T-cell (primary cell): Measurements from ENCODE around the gene DENND1A. TPM values are rescaled to one million over a fixed set of nuclear protein-coding genes. Genes with fewer than 3 reads are reported as not detected.
A peak's percentile ranks its signal among the peaks of the same experiment; 100 is the strongest.

ENCODE experiments used
- ATAC-seq, 4 experiments: fragments of 200-7000 bp in 3 of 4; fragments of 150-1000 bp in 1 of 4; cut with Tn5 transposase; replicated peaks in 1 of 4; 1 replicate in 3 of 4; 2 replicates in 1 of 4; pipeline ENCODE4 v1.10.0; 2021; ENCODE audit warnings: moderate library complexity in 3 of 4, mild to moderate bottlenecking in 2 of 4, moderate number of reproducible peaks in 1 of 4
- CTCF ChIA-PET, 2 donors: fragments of 300-600 bp; sonication (Branson Sonifier 250); formaldehyde crosslinking; loops; one replicate each; lab custom pipeline; 2022; ENCODE audit warnings: antibody characterized with exemption in 2 of 2; lab: Charles Lee
- POLR2A ChIA-PET, 2 donors: fragments of 300-600 bp; sonication (Branson Sonifier 250); formaldehyde crosslinking; loops; one replicate each; lab custom pipeline; 2022; ENCODE audit warnings: antibody characterized with exemption in 2 of 2; lab: Charles Lee
- DNase-seq, 35 experiments: peaks; one replicate each; pipeline versions ENCODE4 v3.0.0 to v3.0.0-alpha.2; 2013 to 2023
- H3K27ac ChIP-seq: one replicate; pipeline ENCODE4 v1.5.1; 2013; ENCODE audit warnings: low read length
- H3K27me3 ChIP-seq, 2 experiments: replicated peaks in 1 of 2; 1 replicate in 1 of 2; 2 replicates in 1 of 2; pipeline versions ENCODE4 v1.6.1 to v1.7.0; 2013; ENCODE audit warnings: low read length in 1 of 2, mixed read lengths in 1 of 2; ENCODE audit not compliant: control insufficient read depth in 2 of 2, insufficient read depth in 2 of 2; ENCODE audit errors: extremely low read depth in 1 of 2
- H3K36me3 ChIP-seq, 2 donors: 1 replicate in 1 of 2; 2 replicates in 1 of 2; pipeline versions ENCODE4 v1.6.1 to v1.7.0; 2013; ENCODE audit warnings: low read length in 1 of 2; ENCODE audit not compliant: control insufficient read depth in 2 of 2, insufficient read depth in 1 of 2; ENCODE audit errors: extremely low read depth in 1 of 2
- H3K4me1 ChIP-seq, 2 experiments: 1 replicate in 1 of 2; 2 replicates in 1 of 2; pipeline versions ENCODE4 v1.6.1 to v1.7.0; 2013; ENCODE audit warnings: low read length in 2 of 2, mixed read lengths in 1 of 2; ENCODE audit not compliant: insufficient read depth in 2 of 2, control insufficient read depth in 1 of 2; ENCODE audit errors: extremely low read depth in 1 of 2
- H3K4me3 ChIP-seq, 2 donors: 1 replicate in 1 of 2; 2 replicates in 1 of 2; pipeline versions ENCODE4 v1.5.1 to v1.7.0; 2013; ENCODE audit warnings: mild to moderate bottlenecking in 2 of 2, low read length in 1 of 2, moderate library complexity in 1 of 2; ENCODE audit not compliant: control insufficient read depth in 1 of 2; ENCODE audit errors: extremely low read depth in 1 of 2
- H3K9me3 ChIP-seq: 2 replicates; pipeline ENCODE4 v1.7.0; 2013
- H3K27ac Mint-ChIP-seq, 2 donors: one replicate each; pipeline ENCODE4 v1.8.0; 2020 to 2021; ENCODE audit warnings: mild to moderate bottlenecking in 2 of 2, mixed read lengths in 2 of 2
- H3K27me3 Mint-ChIP-seq, 2 donors: one replicate each; pipeline ENCODE4 v1.8.0; 2021 to 2022; ENCODE audit warnings: mixed read lengths in 2 of 2
- H3K36me3 Mint-ChIP-seq: one replicate; pipeline ENCODE4 v1.8.0; 2021; ENCODE audit warnings: mixed read lengths
- H3K4me1 Mint-ChIP-seq, 3 donors: one replicate each; pipeline ENCODE4 v1.8.0; 2020 to 2022; ENCODE audit warnings: mixed read lengths in 3 of 3, mild to moderate bottlenecking in 1 of 3
- H3K4me3 Mint-ChIP-seq, 3 donors: one replicate each; pipeline ENCODE4 v1.8.0; 2020 to 2022; ENCODE audit warnings: mild to moderate bottlenecking in 3 of 3, mixed read lengths in 3 of 3, moderate library complexity in 3 of 3
- H3K9me3 Mint-ChIP-seq, 3 donors: one replicate each; pipeline ENCODE4 v1.8.0; 2020 to 2022; ENCODE audit warnings: mixed read lengths in 3 of 3
- WGBS: methylation state at CpG from one replicate; pipeline ENCODE4 v1.1.5; 2013; ENCODE audit warnings: missing lambda C conversion rate; ENCODE audit not compliant: insufficient coverage; 5-methylcytosine and 5-hydroxymethylcytosine counted together
- total RNA-seq, 35 experiments: library from RNA in 6 of 35; stranded (reverse) in 6 of 35; fragments of 120-200 nt in 1 of 35; gene quantifications; one replicate each; pipeline versions ENCODE4 v1.2.1 to v1.2.4 and lab custom pipeline; 2013 to 2026

DENND1A gene
- total RNA-seq, 5 donors from 2014 or later (not counting 1 experiment from before 2014, with no cell fraction given) = 12.4 to 19.9 (median 14.1) TPM

DNA sequence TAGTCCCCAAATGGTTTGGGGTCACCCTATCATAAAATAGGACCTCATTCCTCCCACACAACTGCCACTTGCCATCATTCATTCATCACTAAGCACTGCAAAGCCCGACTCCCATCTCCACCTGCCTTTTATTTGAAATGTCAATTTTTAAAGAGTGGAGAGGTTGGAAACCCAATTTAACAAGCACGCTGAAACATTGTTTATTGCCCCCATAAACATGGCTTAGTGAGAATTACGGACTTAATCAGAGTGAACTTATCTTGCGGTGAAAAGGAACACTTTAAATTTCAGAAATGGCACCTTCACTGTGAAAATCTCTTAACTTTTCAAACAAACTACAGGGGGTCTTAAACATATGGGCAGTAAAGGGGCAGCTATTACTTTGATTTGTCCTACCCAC lies 332.9 kb downstream of the DENND1A start:
- Mint-ChIP-seq H3K36me3 (peaks cover 44% of the 10 kb centered on the region), H3K27me3 (no peaks in the 10 kb centered on the region), H3K4me3 (no peak overlapping the region), H3K27ac (no peak overlapping the region), H3K4me1 (no peaks in the 10 kb centered on the region), H3K9me3 (no peaks in the 10 kb centered on the region)
- Histone ChIP-seq H3K27me3 (no peaks in the 10 kb centered on the region), H3K4me1 (no peaks in the 10 kb centered on the region), H3K27ac (no peak overlapping the region), H3K9me3 (no peaks in the 10 kb centered on the region), H3K4me3 (no peak overlapping the region), H3K36me3 (no peaks in the 10 kb centered on the region)
- 80% methylated on average over 1 of the region's 4 CpGs for WGBS
- ChIA-PET POLR2A (no interaction called here), CTCF (interaction anchor here in 1 of 2 donors (0.6 kb wide), 1 partner anchor 17 kb away, joined by 3 read pairs; no protein-coding TSS in a partner anchor)
- ATAC-seq = no peak
- DNase-seq = no peak

DNA sequence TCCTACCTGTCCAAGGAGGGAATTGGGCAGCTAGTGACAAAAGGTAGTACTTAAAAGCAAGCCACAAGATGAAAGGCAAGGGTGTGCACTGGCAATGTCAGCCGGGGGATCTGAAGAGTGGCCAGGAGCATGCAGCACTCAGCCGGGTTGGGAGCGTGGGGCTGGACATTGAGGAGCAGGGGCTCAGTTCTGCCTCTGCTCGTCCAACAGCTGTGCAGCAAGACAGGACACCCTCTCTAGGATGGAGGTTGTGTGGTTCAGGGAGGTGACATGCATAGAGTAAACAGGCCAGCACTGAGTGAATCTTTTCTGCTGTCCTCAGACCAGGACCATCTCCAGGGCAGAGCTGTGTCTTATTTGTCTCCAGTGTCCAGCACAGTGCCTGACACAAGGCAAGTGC lies 338.6 kb downstream of the DENND1A start:
- H3K4me1 Mint-ChIP-seq = no peaks in the 10 kb centered on the region
- H3K27ac Mint-ChIP-seq = no peak overlapping the region
- Histone ChIP-seq H3K9me3 (no peaks in the 10 kb centered on the region), H3K27ac (no peak overlapping the region), H3K4me1 (no peaks in the 10 kb centered on the region), H3K4me3 (no peak overlapping the region), H3K27me3 (no peaks in the 10 kb centered on the region), H3K36me3 (no peaks in the 10 kb centered on the region)
- DNase-seq = no peak
- no peaks in the 10 kb centered on the region for H3K27me3 Mint-ChIP-seq
- peaks cover 0 to 25% (median 14%) of the 10 kb centered on the region in 3 donors for H3K9me3 Mint-ChIP-seq
- 95% methylated on average over 4 of the region's 4 CpGs for WGBS
- CTCF ChIA-PET = no interaction called here
- POLR2A ChIA-PET = no interaction called here
- ATAC-seq = no peak
- peak overlapping the region in 1 of 3 donors; percentile 2 for H3K4me3 Mint-ChIP-seq
- peaks cover 61% of the 10 kb centered on the region for H3K36me3 Mint-ChIP-seq

DNA sequence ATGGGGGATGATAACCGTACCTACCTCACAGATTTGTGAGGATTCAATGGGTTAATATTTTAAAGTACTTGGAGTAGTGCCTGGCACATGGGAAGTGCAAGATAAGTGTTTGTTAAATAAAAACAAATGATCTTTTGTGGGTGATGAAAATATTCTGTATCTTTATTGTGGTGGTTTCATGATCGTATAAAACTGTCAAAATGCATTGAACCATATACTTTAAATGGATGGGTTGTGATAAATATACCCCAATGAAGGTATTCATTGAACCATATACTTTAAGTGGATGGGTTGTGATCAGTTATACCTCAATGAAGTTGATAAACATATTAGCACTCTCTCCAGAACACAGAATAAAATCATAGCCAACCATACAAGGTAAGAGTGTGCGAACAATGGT lies 339.4 kb downstream of the DENND1A start:
- Mint-ChIP-seq H3K4me3 (no peak overlapping the region), H3K27ac (no peak overlapping the region), H3K4me1 (no peaks in the 10 kb centered on the region), H3K36me3 (peaks cover 58% of the 10 kb centered on the region), H3K9me3 (peaks cover 0 to 25% (median 14%) of the 10 kb centered on the region in 3 donors), H3K27me3 (no peaks in the 10 kb centered on the region)
- ATAC-seq (no peak), DNase-seq (no peak)
- ChIA-PET POLR2A (no interaction called here), CTCF (no interaction called here)
- no peaks in the 10 kb centered on the region for H3K27me3 ChIP-seq
- no peak overlapping the region for H3K4me3 ChIP-seq
- H3K4me1 ChIP-seq = no peaks in the 10 kb centered on the region
- H3K27ac ChIP-seq = no peak overlapping the region
- 100% methylated on average over 1 of the region's 3 CpGs for WGBS
- H3K36me3 ChIP-seq = no peaks in the 10 kb centered on the region
- H3K9me3 ChIP-seq = no peaks in the 10 kb centered on the region

DNA sequence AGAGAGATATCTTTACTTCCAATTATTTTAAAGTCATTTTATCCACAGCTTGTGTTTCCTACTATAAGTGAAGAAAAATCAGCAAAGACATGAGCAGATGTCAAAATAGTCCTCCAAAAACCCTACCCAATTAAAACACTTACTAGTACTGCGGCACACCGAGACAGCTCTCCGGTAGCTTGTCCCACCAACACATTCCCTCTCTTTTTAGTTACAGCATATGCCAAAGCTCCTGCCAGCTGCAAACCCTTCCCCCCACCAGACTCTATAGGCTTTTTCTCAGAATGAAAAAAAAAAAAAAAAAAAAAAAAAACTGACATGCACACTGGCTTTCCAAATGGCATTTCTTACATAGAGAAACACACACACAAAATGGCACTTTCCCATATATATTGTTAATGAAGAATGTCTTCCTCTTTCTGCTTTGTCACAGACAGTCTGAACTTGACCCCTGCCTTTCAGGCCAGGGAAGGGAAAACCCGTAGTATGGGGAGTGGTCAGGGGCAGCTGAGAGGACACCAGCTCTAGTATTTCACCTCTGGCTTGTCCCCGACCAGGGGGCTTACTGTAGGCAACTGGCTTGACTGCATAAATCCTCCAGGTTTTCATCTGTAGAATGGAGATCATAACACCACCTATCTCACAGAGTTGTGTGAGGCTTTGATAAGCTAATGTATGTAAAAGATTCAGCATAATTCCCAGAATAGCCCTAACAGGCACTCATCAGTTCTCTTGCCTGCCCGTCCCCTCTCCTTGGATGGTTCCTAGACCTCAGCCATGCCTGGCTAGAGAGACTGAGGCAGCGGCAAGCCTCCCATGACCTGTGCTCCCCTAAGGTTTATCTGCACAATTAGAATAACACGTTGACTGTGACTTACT lies 340.3 kb downstream of the DENND1A start:
- peaks cover 58% of the 10 kb centered on the region for H3K36me3 Mint-ChIP-seq
- CTCF ChIA-PET = no interaction called here
- DNase-seq (no peak), ATAC-seq (no peak)
- no peak overlapping the region for H3K27ac Mint-ChIP-seq
- H3K27me3 Mint-ChIP-seq = no peaks in the 10 kb centered on the region
- Histone ChIP-seq H3K36me3 (no peaks in the 10 kb centered on the region), H3K27ac (no peak overlapping the region), H3K27me3 (no peaks in the 10 kb centered on the region), H3K4me1 (no peaks in the 10 kb centered on the region), H3K4me3 (no peak overlapping the region), H3K9me3 (no peaks in the 10 kb centered on the region)
- H3K4me3 Mint-ChIP-seq = no peak overlapping the region
- peaks cover 0 to 25% (median 14%) of the 10 kb centered on the region in 3 donors for H3K9me3 Mint-ChIP-seq
- POLR2A ChIA-PET = no interaction called here
- WGBS = 100% methylated on average over 2 of the region's 8 CpGs
- H3K4me1 Mint-ChIP-seq = no peaks in the 10 kb centered on the region

DNA sequence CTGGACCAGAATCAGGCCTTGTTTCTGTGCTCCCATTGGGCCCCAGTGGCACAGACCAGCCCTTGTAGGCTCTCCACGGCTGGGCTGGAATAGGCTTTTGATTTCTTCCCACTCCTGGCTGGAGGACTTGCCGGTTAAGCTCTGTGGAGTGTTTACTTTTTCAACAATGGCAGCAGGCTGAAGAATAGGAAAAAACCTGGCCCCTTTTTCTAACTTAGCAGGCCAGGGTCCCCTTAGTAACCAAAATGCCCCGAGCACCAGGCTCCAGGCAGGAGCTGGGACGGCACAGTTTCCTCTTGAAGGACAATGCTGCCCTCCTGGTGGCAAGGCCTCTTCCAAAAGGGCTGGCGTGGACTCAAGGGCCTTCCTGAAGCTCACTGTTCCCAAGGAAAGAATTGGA lies 343.7 kb downstream of the DENND1A start:
- no peak for DNase-seq
- H3K27me3 ChIP-seq = no peaks in the 10 kb centered on the region
- Mint-ChIP-seq H3K27ac (no peak overlapping the region), H3K9me3 (peaks cover 0 to 25% (median 14%) of the 10 kb centered on the region in 3 donors), H3K36me3 (peaks cover 67% of the 10 kb centered on the region), H3K4me3 (no peak overlapping the region), H3K27me3 (no peaks in the 10 kb centered on the region), H3K4me1 (no peaks in the 10 kb centered on the region)
- ChIA-PET CTCF (no interaction called here), POLR2A (no interaction called here)
- peaks cover 0 to 9% of the 10 kb centered on the region in 2 donors for H3K36me3 ChIP-seq
- no peak overlapping the region for H3K27ac ChIP-seq
- ATAC-seq = no peak
- no peaks in the 10 kb centered on the region for H3K4me1 ChIP-seq
- no peak overlapping the region for H3K4me3 ChIP-seq
- 96% methylated on average over 3 of the region's 5 CpGs for WGBS
- no peaks in the 10 kb centered on the region for H3K9me3 ChIP-seq

DNA sequence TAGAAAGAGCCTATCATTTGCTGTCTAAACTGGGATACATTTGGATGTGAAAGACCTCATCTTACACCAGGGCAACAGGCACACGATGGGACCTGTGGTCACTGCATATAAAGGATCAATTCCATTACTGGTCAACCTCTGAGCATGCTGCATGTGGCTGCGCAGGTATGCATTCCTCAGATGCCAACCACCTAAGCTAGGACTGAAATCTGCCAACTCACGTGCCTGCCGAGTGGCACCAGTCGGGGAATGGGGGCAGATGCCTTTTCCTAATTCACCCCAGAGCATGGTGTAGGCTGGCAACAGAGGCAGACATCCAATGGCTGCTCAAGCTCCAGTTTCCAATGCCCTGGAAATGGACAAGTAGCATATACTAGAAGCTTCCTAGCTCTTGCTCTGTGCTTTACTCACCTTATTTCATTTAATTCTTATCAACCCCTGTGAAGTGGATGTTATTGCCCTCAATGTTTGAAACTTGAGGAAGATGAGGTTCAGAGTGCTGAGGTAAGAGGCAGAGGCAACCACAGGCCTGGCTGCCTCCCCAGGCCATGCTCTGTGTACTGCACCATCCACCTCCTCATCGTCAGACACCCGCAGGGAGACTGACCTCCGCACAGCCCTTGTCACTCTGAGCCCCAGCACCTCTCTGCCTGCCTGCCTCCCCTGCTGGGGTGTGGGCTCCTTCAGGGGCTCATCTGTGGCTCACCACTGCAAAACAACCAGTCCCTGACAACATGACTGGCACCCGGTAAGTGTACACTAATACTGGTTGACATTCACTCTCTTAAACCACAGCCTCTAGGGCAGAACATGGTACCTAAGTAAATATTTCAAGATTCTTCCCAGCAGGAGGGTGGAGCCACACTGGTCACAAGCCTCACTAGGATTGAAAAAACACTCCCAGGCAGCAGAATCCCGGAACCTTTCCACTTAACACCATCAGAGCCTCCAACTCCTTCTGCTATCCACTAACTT lies 345.4 kb downstream of the DENND1A start:
- H3K4me3 Mint-ChIP-seq = no peak overlapping the region
- ChIA-PET CTCF (no interaction called here), POLR2A (no interaction called here)
- Histone ChIP-seq H3K27ac (no peak overlapping the region), H3K9me3 (no peaks in the 10 kb centered on the region), H3K27me3 (no peaks in the 10 kb centered on the region), H3K4me3 (no peak overlapping the region), H3K4me1 (no peaks in the 10 kb centered on the region), H3K36me3 (peaks cover 0 to 9% of the 10 kb centered on the region in 2 donors)
- H3K9me3 Mint-ChIP-seq = peaks cover 8 to 27% (median 14%) of the 10 kb centered on the region in 3 donors
- no peak overlapping the region for H3K27ac Mint-ChIP-seq
- peaks cover 72% of the 10 kb centered on the region for H3K36me3 Mint-ChIP-seq
- WGBS = 87% methylated on average over 10 of the region's 10 CpGs
- no peaks in the 10 kb centered on the region for H3K27me3 Mint-ChIP-seq
- DNase-seq (no peak), ATAC-seq (no peak)
- H3K4me1 Mint-ChIP-seq = no peaks in the 10 kb centered on the region
